Astrocyte (in vitro differentiated cells and primary cell): ENCODE data around the gene SEMA3A. TPM values are rescaled to one million over a fixed set of nuclear protein-coding genes. Genes with fewer than 3 reads are reported as not detected.
"Not testable (repeated sequence)": the region's sequence is repeated elsewhere in the genome, so short reads cannot be mapped to it uniquely, and the experiment has no call there.

Source experiments
- DNase-seq: peaks from one replicate; pipeline ENCODE4 v3.0.0-alpha.2; 2010; ENCODE audit warnings: low read depth
- FAIRE-seq: peaks from 2 replicates; lab custom pipeline; 2011; peaks lifted over from hg19 to GRCh38; lab: Jason Lieb, UNC
- H2AFZ ChIP-seq: 2 replicates; pipeline ENCODE4 v1.6.0; 2012; ENCODE audit warnings: low read depth, low read length, inconsistent platforms
- H3K27ac ChIP-seq: 2 replicates; pipeline ENCODE4 v1.5.1; 2011; ENCODE audit warnings: low read depth, low read length, inconsistent platforms
- H3K27me3 ChIP-seq: 2 replicates; pipeline ENCODE4 v1.6.0; 2011; ENCODE audit warnings: low read length, inconsistent platforms; ENCODE audit not compliant: insufficient read depth
- H3K36me3 ChIP-seq: 2 replicates; pipeline ENCODE4 v1.5.1; 2011; ENCODE audit warnings: low read length, inconsistent platforms; ENCODE audit not compliant: insufficient read depth
- H3K4me1 ChIP-seq: 2 replicates; pipeline ENCODE4 v1.5.1; 2011; ENCODE audit warnings: low read length, inconsistent platforms; ENCODE audit not compliant: insufficient read depth
- H3K4me2 ChIP-seq: 2 replicates; pipeline ENCODE4 v1.6.0; 2012; ENCODE audit warnings: low read length, inconsistent platforms
- H3K4me3 ChIP-seq: 2 replicates; pipeline ENCODE4 v1.5.1; 2011; ENCODE audit warnings: low read depth, mild to moderate bottlenecking, low read length, inconsistent platforms; ENCODE audit not compliant: insufficient read depth
- H3K79me2 ChIP-seq: 2 replicates; pipeline ENCODE4 v1.6.0; 2012; ENCODE audit warnings: mild to moderate bottlenecking, low read length, inconsistent platforms; ENCODE audit not compliant: insufficient read depth
- H3K9ac ChIP-seq: 2 replicates; pipeline ENCODE4 v1.6.0; 2012; ENCODE audit warnings: mild to moderate bottlenecking, low read length, inconsistent platforms
- H3K9me3 ChIP-seq: 2 replicates; pipeline ENCODE4 v1.5.1; 2012; ENCODE audit warnings: low read depth, mild to moderate bottlenecking, low read length, inconsistent platforms; ENCODE audit not compliant: insufficient read depth
- H4K20me1 ChIP-seq: 2 replicates; pipeline ENCODE4 v1.6.0; 2012; ENCODE audit warnings: low read length, inconsistent platforms; ENCODE audit not compliant: insufficient read depth
- H3K27ac Mint-ChIP-seq: one replicate; pipeline ENCODE4 v1.8.0; 2021; ENCODE audit warnings: mild to moderate bottlenecking, mixed read lengths; ENCODE audit not compliant: unreplicated experiment
- H3K27me3 Mint-ChIP-seq: one replicate; pipeline ENCODE4 v1.8.0; 2021; ENCODE audit warnings: low read depth, mixed read lengths; ENCODE audit not compliant: unreplicated experiment
- H3K36me3 Mint-ChIP-seq: one replicate; pipeline ENCODE4 v1.8.0; 2021; ENCODE audit warnings: low read depth, mixed read lengths; ENCODE audit not compliant: unreplicated experiment
- H3K4me1 Mint-ChIP-seq: one replicate; pipeline ENCODE4 v1.8.0; 2021; ENCODE audit warnings: low read depth, mixed read lengths; ENCODE audit not compliant: unreplicated experiment
- H3K4me3 Mint-ChIP-seq: one replicate; pipeline ENCODE4 v1.8.0; 2021; ENCODE audit warnings: mild to moderate bottlenecking, moderate library complexity, mixed read lengths; ENCODE audit not compliant: unreplicated experiment
- H3K9me3 Mint-ChIP-seq: one replicate; pipeline ENCODE4 v1.8.0; 2021; ENCODE audit warnings: mild to moderate bottlenecking, mixed read lengths; ENCODE audit not compliant: unreplicated experiment
- EZH2 ChIP-seq: IDR thresholded peaks from 2 replicates; pipeline ENCODE4 v1.6.1; 2012; ENCODE audit warnings: mild to moderate bottlenecking, low read length, inconsistent platforms; ENCODE audit not compliant: insufficient read depth
- total RNA-seq: library from RNA; stranded (reverse); gene quantifications from 2 replicates; pipeline ENCODE4 v1.2.1, GENCODE V29; 2021
- TF ChIP-seq, protein P1 (sequence below): IDR thresholded peaks from 2 replicates; pipeline ENCODE4 v1.5.1; 2011; ENCODE audit warnings: low read depth, mild to moderate bottlenecking, inconsistent platforms, low read length, moderate library complexity; ENCODE audit not compliant: insufficient read depth

The SEMA3A gene
- total RNA-seq, 1 donor from 2014 or later, result 31.3 TPM

DNA sequence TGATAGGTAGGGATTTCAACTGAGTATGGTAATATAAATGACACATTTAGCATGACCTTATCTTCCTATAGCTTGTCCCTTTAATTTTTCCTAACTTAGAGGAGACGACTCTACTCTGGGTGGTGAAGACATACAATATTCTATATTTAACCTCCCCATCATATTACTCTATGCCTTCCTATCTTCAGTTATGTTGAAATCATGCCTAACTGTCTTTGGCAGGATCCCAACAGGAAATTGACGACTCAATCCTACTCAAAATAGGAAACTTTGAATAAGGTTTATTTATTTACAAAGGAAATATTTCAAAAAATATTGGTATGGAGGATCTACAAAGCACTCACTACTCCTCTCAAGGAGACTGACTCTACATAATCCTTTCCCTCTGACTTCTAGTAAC is 24.1 kb upstream of the SEMA3A start:
- no peaks in the 10 kb centered on the region for H3K4me1 ChIP-seq
- Mint-ChIP-seq H3K4me3 (no peak overlapping the region), H3K9me3 (peaks cover 5% of the 10 kb centered on the region), H3K36me3 (no peaks in the 10 kb centered on the region), H3K4me1 (no peaks in the 10 kb centered on the region), H3K27me3 (no peaks in the 10 kb centered on the region), H3K27ac (no peak overlapping the region)
- no peak overlapping the region for H2AFZ ChIP-seq
- no peak overlapping the region for H3K4me3 ChIP-seq
- no peak overlapping the region for H3K9ac ChIP-seq
- H3K79me2 ChIP-seq, result no peaks in the 10 kb centered on the region
- H3K4me2 ChIP-seq, result no peak overlapping the region
- H3K9me3 ChIP-seq, result no peaks in the 10 kb centered on the region
- H3K27ac ChIP-seq, result no peak overlapping the region
- DNase-seq (peak; percentile 13), FAIRE-seq (no peak)
- no peaks in the 10 kb centered on the region for H3K27me3 ChIP-seq
- H4K20me1 ChIP-seq, result no peaks in the 10 kb centered on the region
- no peaks in the 10 kb centered on the region for H3K36me3 ChIP-seq
- TF ChIP-seq, protein P1, sequence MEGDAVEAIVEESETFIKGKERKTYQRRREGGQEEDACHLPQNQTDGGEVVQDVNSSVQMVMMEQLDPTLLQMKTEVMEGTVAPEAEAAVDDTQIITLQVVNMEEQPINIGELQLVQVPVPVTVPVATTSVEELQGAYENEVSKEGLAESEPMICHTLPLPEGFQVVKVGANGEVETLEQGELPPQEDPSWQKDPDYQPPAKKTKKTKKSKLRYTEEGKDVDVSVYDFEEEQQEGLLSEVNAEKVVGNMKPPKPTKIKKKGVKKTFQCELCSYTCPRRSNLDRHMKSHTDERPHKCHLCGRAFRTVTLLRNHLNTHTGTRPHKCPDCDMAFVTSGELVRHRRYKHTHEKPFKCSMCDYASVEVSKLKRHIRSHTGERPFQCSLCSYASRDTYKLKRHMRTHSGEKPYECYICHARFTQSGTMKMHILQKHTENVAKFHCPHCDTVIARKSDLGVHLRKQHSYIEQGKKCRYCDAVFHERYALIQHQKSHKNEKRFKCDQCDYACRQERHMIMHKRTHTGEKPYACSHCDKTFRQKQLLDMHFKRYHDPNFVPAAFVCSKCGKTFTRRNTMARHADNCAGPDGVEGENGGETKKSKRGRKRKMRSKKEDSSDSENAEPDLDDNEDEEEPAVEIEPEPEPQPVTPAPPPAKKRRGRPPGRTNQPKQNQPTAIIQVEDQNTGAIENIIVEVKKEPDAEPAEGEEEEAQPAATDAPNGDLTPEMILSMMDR, result no peak
- TF ChIP-seq EZH2, result no peak

DNA sequence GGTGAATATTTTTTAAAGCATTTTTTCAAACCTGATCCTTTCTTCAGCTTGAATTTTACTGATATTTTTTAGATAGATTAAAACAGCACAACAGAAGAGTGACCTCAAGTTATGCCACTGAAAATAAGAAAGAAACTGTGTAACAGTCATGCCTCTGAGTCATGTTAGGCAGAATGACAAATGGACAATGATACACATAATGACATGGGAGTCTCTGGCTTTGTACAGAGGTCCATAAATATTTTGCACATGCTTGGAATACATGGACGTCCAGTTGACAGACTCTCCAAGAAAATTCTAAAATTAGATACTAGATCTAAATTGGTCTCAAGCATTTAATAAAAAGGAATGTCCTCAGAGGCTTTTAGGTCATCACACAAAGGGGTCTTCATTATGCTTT is 21.9 kb upstream of the SEMA3A start:
- Mint-ChIP-seq H3K36me3 (no peaks in the 10 kb centered on the region), H3K9me3 (peaks cover 5% of the 10 kb centered on the region), H3K27me3 (no peaks in the 10 kb centered on the region), H3K4me3 (no peak overlapping the region), H3K27ac (no peak overlapping the region), H3K4me1 (no peaks in the 10 kb centered on the region)
- peak; percentile 39 for FAIRE-seq
- Histone ChIP-seq H3K9me3 (no peaks in the 10 kb centered on the region), H4K20me1 (no peaks in the 10 kb centered on the region), H3K4me1 (no peaks in the 10 kb centered on the region), H3K4me2 (no peak overlapping the region), H3K27ac (no peak overlapping the region), H3K4me3 (no peak overlapping the region), H3K79me2 (no peaks in the 10 kb centered on the region), H2AFZ (peak overlapping the region; percentile 12), H3K27me3 (no peaks in the 10 kb centered on the region), H3K36me3 (no peaks in the 10 kb centered on the region), H3K9ac (no peak overlapping the region)
- peak; percentile 54 for DNase-seq
- TF ChIP-seq, protein P1, result no peak
- TF ChIP-seq EZH2, result no peak

DNA sequence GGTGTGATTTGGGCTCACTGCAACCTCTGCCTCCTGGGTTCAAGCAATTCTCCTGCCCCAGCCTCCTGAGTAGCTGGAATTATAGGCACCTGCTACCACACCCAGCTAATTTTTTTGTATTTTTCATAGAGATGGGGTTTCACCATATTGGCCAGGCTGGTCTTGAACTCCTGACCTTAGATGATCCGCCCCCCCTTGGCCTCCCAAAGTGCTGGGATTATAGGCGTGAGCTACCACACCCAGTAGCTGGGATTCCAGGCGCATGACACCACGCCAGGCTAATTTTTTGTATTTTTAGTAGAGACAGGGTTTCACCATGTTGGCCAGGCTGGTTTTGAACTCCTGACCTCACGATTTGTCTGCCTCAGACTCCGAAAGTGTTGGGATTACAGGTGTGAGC is 20.2 kb upstream of the SEMA3A start:
- H3K79me2 ChIP-seq, H3K36me3 Mint-ChIP-seq, H3K4me2 ChIP-seq, H3K27ac ChIP-seq, H3K9me3 ChIP-seq, H3K27ac Mint-ChIP-seq, H3K4me1 ChIP-seq, H2AFZ ChIP-seq, H3K9me3 Mint-ChIP-seq, DNase-seq, H3K9ac ChIP-seq, H3K27me3 Mint-ChIP-seq, H3K36me3 ChIP-seq, H3K4me3 ChIP-seq, H3K27me3 ChIP-seq, H4K20me1 ChIP-seq, H3K4me1 Mint-ChIP-seq, H3K4me3 Mint-ChIP-seq, FAIRE-seq: not testable (repeated sequence)
